Measurements from ENCODE around the gene EIF4A2. TPM values are rescaled to one million over a fixed set of nuclear protein-coding genes. Genes with fewer than 3 reads are reported as not detected.

EIF4A2 gene
- total and polyA plus RNA-seq, 9 of the 15 experiments (the other 6 are each of a cell fraction or from before 2014, with no cell fraction given), result 307 to 754 (median 435) TPM

DNA sequence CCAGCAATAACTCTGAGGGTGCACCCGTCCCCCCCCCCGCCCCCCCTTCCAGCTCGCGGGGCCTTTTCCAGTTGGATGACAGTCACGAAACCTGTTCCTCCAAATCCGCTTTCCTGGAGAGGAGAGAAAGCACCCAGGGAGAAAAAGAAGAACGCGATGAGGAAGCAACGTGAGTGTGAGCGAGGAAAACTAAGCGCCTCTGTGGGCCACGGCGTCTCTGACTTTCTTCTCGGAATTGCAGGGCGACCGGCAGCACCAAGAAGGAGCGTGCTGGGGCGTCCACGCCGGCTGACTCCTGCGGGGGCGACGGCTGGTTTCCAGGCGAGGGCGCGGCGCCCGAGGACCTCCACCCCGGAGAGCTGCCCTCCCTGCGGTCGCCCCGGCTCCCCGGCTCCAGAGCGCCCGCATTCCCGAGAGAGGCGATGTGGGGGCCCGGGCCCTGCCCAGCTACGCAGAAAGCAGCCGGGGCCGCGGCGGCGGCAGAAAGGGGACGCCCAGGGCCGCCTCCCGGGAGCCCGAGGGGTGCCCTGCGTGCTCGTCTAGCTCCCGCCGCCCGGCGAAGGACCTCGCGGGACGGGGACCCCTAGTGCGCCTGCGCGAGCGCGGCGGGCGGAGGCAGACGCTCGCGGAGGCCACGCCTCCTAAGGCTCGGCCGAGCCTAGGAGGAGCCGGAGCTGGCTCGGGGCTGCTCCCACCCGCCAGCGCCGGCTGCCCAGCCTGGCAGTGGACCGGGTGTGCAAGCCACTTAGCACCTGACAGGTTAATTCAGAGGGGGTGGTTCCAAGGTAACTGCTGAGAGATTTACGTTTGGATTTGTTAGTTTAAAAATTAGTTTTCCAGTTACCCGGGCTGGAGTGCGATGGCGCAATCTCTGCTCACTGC, 43.8 kb downstream of the EIF4A2 start (continued):
- TF ChIP-seq FOXK2 (conservative IDR thresholded peaks at IDR 0.05 in 1 of 2, IDR thresholded peaks at IDR 0.05 in 1 of 2; ENCODE audit: low read depth in 2 of 2) (no peak), NELFE (IDR thresholded peaks at IDR 0.05; ENCODE audit: insufficient read depth, insufficient read length) (no peak), ZNF766 (CRISPR knock-in tag; conservative IDR thresholded peaks at IDR 0.05) (no peak), TOE1 (IDR thresholded peaks at IDR 0.05; ENCODE audit: borderline replicate concordance) (no peak), TOE1 (CRISPR knock-in tag; IDR thresholded peaks at IDR 0.05; ENCODE audit: borderline replicate concordance, low read depth) (no peak), BACH1 (tag; IDR thresholded peaks at IDR 0.05) (no peak), NCOR1 (IDR thresholded peaks at IDR 0.05) (no peak), ZNF699 (CRISPR knock-in tag; IDR thresholded peaks at IDR 0.05; ENCODE audit: insufficient replicate concordance) (no peak), MAFF (IDR thresholded peaks at IDR 0.05; ENCODE audit: low read length) (no peak), ZNF140 (CRISPR knock-in tag; IDR thresholded peaks at IDR 0.05) (no peak), ZNF436 (CRISPR knock-in tag; IDR thresholded peaks at IDR 0.05) (no peak), RAD21 (CRISPR knock-in tag; conservative IDR thresholded peaks at IDR 0.05 in 1 of 2, IDR thresholded peaks at IDR 0.05 in 1 of 2) (no peak), CSDE1 (IDR thresholded peaks at IDR 0.05) (no peak), SMAD2 (IDR thresholded peaks at IDR 0.05; ENCODE audit: low read depth, low read length) (no peak), SP1 (CRISPR knock-in tag; IDR thresholded peaks at IDR 0.05) (0 out of 2 replicates have a peak, but pooled peaks have one; percentile 16), ID3 (CRISPR knock-in tag; IDR thresholded peaks at IDR 0.05) (no peak), ID3 (tag; IDR thresholded peaks at IDR 0.05) (no peak), ASH1L (IDR thresholded peaks at IDR 0.05; ENCODE audit: borderline replicate concordance, low read depth, partially characterized antibody) (no peak), SRSF3 (IDR thresholded peaks at IDR 0.05; ENCODE audit: insufficient read depth, low read length) (no peak)
- TF ChIP-seq, protein P1, sequence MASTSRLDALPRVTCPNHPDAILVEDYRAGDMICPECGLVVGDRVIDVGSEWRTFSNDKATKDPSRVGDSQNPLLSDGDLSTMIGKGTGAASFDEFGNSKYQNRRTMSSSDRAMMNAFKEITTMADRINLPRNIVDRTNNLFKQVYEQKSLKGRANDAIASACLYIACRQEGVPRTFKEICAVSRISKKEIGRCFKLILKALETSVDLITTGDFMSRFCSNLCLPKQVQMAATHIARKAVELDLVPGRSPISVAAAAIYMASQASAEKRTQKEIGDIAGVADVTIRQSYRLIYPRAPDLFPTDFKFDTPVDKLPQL (IDR thresholded peaks at IDR 0.05; ENCODE audit: extremely low read depth, insufficient read length), result no peak
- TF ChIP-seq, protein P2, sequence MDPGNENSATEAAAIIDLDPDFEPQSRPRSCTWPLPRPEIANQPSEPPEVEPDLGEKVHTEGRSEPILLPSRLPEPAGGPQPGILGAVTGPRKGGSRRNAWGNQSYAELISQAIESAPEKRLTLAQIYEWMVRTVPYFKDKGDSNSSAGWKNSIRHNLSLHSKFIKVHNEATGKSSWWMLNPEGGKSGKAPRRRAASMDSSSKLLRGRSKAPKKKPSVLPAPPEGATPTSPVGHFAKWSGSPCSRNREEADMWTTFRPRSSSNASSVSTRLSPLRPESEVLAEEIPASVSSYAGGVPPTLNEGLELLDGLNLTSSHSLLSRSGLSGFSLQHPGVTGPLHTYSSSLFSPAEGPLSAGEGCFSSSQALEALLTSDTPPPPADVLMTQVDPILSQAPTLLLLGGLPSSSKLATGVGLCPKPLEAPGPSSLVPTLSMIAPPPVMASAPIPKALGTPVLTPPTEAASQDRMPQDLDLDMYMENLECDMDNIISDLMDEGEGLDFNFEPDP (CRISPR knock-in tag; IDR thresholded peaks at IDR 0.05), result no peak
- TF ChIP-seq, protein P3, sequence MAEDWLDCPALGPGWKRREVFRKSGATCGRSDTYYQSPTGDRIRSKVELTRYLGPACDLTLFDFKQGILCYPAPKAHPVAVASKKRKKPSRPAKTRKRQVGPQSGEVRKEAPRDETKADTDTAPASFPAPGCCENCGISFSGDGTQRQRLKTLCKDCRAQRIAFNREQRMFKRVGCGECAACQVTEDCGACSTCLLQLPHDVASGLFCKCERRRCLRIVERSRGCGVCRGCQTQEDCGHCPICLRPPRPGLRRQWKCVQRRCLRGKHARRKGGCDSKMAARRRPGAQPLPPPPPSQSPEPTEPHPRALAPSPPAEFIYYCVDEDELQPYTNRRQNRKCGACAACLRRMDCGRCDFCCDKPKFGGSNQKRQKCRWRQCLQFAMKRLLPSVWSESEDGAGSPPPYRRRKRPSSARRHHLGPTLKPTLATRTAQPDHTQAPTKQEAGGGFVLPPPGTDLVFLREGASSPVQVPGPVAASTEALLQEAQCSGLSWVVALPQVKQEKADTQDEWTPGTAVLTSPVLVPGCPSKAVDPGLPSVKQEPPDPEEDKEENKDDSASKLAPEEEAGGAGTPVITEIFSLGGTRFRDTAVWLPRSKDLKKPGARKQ (CRISPR knock-in tag; IDR thresholded peaks at IDR 0.05), result no peak
- TF ChIP-seq, protein P4, sequence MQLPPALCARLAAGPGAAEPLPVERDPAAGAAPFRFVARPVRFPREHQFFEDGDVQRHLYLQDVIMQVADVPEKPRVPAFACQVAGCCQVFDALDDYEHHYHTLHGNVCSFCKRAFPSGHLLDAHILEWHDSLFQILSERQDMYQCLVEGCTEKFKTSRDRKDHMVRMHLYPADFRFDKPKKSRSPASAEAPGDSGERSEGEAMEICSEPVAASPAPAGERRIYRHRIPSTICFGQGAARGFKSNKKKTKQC (CRISPR knock-in tag; IDR thresholded peaks at IDR 0.05), result no peak

Measured in K562 (cell line).